ENCODE data around the gene BMERB1.
"Not testable (repeated sequence)": the region's sequence is repeated elsewhere in the genome, so short reads cannot be mapped to it uniquely, and the experiment has no call there.

BMERB1 gene

DNA sequence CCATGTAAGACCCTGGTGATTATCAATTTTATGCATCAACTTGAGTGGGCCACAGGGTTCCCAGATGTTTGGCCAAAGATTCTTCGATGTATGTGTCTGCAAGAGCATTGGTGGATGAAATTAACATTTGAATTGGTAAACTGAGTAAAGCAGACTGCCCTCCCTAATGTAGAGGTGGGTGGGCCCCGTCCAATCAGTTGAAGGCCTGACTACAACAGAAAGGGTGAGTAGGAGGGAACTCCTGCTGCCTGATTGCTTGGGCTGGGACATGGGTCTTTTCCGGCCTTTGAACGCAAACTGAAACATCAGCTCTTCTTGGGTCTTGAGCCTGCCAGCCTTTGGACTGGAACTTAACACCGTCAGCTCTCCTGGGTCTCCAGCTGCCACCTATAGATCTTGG lies 90.6 kb downstream of the BMERB1 start:
- DNase-seq = no peak

DNA sequence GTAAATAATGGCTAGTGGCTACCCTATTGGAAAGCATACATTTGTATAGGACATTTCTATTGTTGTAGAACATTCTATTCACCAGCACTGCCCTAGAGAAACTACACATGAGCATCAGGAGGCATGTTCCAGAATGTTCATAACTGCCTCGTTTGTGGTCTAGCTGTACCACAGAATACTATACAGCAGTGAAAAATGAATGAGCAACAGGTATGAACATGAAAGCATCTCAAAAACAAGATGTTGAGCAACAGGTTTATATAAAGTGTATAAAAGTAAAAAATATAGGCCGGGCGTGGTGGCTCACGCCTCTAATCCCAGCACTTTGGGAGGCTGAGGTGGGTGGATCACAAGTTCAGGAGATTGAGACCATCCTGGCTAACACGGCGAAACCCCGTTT lies 91.7 kb downstream of the BMERB1 start:
- no peak for DNase-seq

DNA sequence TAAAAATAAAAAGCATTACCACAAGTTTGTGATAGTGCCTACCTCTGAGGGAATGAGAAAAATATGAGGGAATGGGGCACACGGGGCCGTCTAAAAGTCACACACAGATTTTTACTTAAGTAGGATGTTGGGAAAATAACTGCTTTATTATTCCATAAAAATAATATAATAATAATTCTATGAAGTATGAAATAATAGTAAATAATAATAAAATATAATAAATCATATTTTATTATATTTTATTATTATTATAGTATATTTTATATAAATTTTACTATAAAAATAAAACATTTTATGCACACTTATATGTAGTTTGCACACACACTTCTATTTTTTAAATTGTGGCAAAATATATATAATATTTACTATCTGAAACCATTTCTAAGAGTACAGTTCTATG lies 92.3 kb downstream of the BMERB1 start:
- no peak for DNase-seq

GRCh38 chr16:15529673-15530072 lies 95.3 kb downstream of the BMERB1 start:
- DNase-seq = no peak

DNA sequence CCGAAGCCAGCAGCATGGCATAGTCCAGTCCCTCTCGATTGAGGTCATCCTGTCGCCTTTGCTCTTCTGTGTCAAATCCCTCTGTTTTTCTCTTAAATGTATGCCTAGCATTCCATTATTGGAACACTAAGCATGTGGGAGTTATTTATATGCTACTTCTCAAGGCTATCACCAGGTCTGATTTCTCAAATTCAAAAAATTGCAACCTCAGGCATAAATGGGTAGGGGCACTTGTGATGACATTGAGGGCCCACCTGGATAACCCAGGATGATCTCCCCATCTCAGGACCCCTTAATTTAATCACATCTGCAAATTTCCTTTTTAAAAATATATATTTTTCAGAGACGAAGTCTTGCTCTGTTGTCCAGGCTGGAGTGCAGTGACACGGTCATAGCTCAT lies 95.7 kb downstream of the BMERB1 start:
- DNase-seq = no peak

- DNase-seq = no peak
These were observed 98.4 kb downstream of the BMERB1 start for GRCh38 chr16:15532825-15533224.

DNA sequence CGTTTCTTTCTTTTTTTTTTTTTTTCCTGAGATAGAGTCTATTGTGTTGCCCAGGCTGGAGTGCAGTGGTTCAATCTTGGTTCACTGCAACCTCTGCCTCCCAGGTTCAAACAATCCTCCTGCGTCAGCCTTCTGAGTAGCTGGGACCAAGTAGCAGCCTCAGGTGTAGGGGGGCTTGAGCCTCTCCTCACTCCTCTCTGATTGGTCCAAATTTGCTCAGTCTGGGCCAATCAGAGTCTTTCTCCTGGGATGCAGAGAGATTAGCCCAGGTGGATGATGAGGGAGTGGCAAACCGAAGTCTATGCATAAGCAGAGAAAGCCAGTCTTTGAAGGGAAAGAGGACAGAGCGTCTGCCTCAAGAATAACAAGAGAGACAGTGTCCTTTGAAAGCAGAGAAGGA lies 99.0 kb downstream of the BMERB1 start:
- no peak for DNase-seq

GRCh38 chr16:15535772-15536171 lies 101.4 kb downstream of the BMERB1 start:
- DNase-seq = no peak

- no peak for DNase-seq
These were observed 102.5 kb downstream of the BMERB1 start for GRCh38 chr16:15536843-15537242.

DNA sequence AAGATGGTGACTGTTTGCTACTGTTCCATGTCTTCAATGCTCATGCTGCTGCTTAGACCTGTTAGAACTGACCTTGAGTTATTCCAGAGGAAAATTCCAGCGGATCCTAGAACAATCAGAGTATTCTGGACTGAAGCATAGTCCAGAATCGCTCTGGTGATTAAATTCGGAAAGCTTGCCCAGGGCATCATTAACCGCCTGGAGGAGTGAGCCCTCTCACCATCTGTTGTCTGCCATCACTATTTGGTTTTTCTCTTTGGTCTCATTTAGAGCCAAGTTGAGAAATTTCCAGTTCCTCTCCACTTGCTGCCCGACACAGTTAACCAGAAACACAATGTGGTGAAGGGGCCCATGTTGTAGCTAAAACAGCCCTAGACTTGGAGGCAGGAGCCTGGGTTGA lies 104.1 kb downstream of the BMERB1 start:
- no peak for DNase-seq

DNA sequence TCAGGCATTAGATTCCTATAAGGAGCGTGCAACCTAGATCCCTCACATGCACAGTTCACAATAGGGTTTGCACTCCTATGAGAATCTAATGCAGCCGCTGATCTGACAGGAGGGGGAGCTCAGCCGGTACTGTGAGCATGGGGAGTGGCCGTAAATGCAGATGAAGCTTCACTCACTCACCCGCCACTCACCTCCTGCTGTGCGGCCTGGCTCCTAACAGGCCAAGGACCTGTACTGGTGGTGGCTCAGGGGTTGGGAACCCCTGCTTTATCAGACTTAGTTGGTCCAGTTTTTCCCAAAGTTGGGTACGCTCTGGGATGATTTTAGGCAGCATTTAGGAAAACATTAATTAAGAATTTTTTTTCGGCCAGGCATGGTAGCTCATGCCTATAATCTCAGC lies 104.8 kb downstream of the BMERB1 start:
- DNase-seq = no peak

- no peak for DNase-seq
These were observed 107.9 kb downstream of the BMERB1 start for GRCh38 chr16:15542261-15542660.

- no peak for DNase-seq
These were observed 108.5 kb downstream of the BMERB1 start for GRCh38 chr16:15542734-15543347.

DNA sequence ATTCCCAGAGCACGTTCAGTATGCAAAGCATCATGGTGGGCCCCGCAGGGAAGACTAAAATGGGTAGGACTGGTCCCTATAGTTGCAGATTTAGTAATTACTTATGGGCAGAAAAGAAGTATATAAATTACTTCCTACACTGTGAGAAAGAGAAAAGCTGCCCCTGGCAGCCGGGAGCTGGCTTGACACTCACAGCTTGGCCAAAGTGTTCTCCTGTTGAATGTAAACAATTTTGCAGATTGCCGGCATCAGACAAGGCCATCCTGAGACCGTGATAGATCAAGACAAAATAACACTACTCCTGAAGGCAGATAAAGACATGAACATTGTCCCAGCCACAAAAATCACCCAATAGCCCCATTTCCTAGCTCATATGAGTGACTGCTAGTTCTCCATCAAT lies 110.0 kb downstream of the BMERB1 start:
- no peak for DNase-seq

DNA sequence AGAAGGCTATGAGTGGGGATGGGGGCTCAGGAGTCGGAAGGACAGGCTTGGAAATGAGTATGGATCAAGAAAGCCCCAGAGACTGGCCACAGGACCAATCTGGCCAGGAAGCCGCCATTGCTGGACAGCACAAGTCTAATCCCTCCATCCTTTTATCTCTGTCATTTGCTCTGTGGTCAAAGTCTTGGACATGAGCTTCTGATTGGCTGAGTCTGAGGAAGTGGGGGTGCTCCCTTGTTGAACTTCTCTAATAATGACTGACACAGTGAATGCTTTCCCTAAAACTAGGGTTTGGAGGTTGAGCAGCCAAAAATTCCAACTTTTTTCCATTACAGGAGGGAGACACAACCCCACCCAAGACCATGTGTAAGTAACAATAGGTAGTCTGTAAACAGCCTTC lies 111.2 kb downstream of the BMERB1 start:
- no peak for DNase-seq

- not testable (repeated sequence) for DNase-seq
These were observed 112.8 kb downstream of the BMERB1 start for GRCh38 chr16:15547072-15547767.

GRCh38 chr16:15547768-15548096 lies 113.3 kb downstream of the BMERB1 start:
- no peak for DNase-seq

- no peak for DNase-seq
These were observed 114.1 kb downstream of the BMERB1 start for GRCh38 chr16:15548482-15548891.

GRCh38 chr16:15552507-15552906 lies 118.1 kb downstream of the BMERB1 start:
- DNase-seq = no peak

GRCh38 chr16:15553313-15554088 lies 119.1 kb downstream of the BMERB1 start:
- DNase-seq = no peak

GRCh38 chr16:15556130-15556529 lies 121.7 kb downstream of the BMERB1 start:
- no peak for DNase-seq

DNA sequence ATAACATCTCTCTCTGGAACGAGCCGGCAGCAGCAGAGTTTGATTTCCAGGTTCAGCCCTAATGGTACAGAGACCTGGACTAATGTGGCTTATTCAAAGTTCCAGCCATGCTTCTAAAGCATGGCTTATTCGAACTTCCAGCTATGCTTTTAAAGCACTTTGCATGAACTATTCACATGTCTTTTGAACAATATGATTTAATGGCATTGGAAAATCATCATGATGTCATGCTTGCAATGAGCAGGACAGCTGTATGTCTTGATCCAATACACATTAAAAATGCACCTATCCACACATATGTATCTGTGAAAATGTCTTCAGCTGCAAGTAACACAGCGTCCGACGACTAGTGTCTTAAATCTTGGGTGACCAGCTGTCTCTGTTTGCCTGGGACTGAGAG lies 122.9 kb downstream of the BMERB1 start:
- DNase-seq = no peak

DNA sequence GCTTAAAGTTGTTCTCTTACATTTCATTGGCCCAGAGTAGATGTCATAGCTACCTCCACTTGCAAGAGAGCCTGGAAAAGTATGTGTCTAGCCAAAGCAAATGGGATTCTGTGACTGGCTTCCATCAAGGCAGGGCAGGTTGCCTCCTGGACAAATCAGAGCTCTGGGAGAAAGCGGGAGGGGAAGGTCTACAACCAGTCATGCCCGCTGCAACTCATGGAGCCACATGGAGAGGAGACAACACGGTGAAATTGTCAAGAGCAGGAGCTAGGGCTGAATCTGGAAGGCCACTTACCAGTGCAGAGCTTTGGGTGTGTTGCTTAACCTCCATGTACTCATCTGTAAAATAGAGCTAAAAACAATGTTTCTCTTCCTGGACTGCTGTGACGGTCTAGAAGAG lies 124.8 kb downstream of the BMERB1 start:
- DNase-seq = no peak

- DNase-seq = no peak
These were observed 130.4 kb downstream of the BMERB1 start for GRCh38 chr16:15564604-15565339.

All from CD4-positive, alpha-beta T cell treated with Interleukin-10 for 1 hour (primary cell).